Endothelial cell of umbilical vein (primary cell): Measurements from ENCODE around the gene PHLPP1. TPM values are rescaled to one million over a fixed set of nuclear protein-coding genes. Genes with fewer than 3 reads are reported as not detected.

Experiments used
- BruUV-seq: library from RNA; stranded (reverse); fragments of 400-500 nt; replicated peaks from 2 replicates; lab custom pipeline; 2021; lab: Mats Ljungman, UMichigan
- CTCF ChIA-PET: fragments of 300-600, 350-600 bp; sonication (Branson Sonifier 250); formaldehyde crosslinking; loops from one replicate; lab custom pipeline; 2021; ENCODE audit warnings: antibody characterized with exemption, inconsistent platforms; lab: Charles Lee
- POLR2A ChIA-PET: fragments of 300-600, 350-600 bp; sonication (Branson Sonifier 250); formaldehyde crosslinking; loops from one replicate; lab custom pipeline; 2021; ENCODE audit warnings: antibody characterized with exemption, inconsistent platforms; lab: Charles Lee
- DNase-seq: peaks from one replicate; pipeline ENCODE4 v3.0.0-alpha.2; 2011; ENCODE audit warnings: low read depth, low spot score
- FAIRE-seq: peaks from 2 replicates; lab custom pipeline; 2011; peaks lifted over from hg19 to GRCh38; lab: Jason Lieb, UNC
- H2AFZ ChIP-seq: 2 replicates; pipeline ENCODE4 v1.6.0; 2012; ENCODE audit warnings: low read depth, low read length, control low read depth, inconsistent platforms
- H3K27ac ChIP-seq: 2 replicates; pipeline ENCODE4 v1.5.1; 2011; ENCODE audit warnings: low read depth, mild to moderate bottlenecking, control low read depth, low read length, moderate library complexity; ENCODE audit not compliant: insufficient read depth
- H3K27me3 ChIP-seq, 2 experiments: 2 replicates each; pipeline versions ENCODE4 v1.6.0 to v1.6.1; 2011; ENCODE audit warnings: low read length in 2 of 2, mixed read lengths in 1 of 2; ENCODE audit not compliant: control insufficient read depth in 2 of 2, insufficient read depth in 2 of 2
- H3K36me3 ChIP-seq, 2 experiments: 2 replicates in 1 of 2; 3 replicates in 1 of 2; pipeline ENCODE4 v1.5.1; 2011; ENCODE audit warnings: low read length in 2 of 2, mild to moderate bottlenecking in 1 of 2, moderate library complexity in 1 of 2; ENCODE audit not compliant: control insufficient read depth in 2 of 2, insufficient read depth in 2 of 2; ENCODE audit errors: extremely low read depth in 1 of 2
- H3K4me1 ChIP-seq: 3 replicates; pipeline ENCODE4 v1.5.1; 2011; ENCODE audit warnings: mild to moderate bottlenecking, low read length; ENCODE audit not compliant: control insufficient read depth, insufficient read depth; ENCODE audit errors: extremely low read depth
- H3K4me2 ChIP-seq: 2 replicates; pipeline ENCODE4 v1.6.1; 2011; ENCODE audit warnings: low read length, control low read depth, mixed read lengths; ENCODE audit not compliant: insufficient read depth
- H3K4me3 ChIP-seq, 3 experiments: fragments of 200-600 bp in 1 of 3; sonication (generic), shearing (Covaris generic) in 1 of 3; replicated peaks in 1 of 3; 2 replicates each; pipeline ENCODE4 v1.5.1; 2011 to 2016; ENCODE audit warnings: control low read depth in 3 of 3, low read length in 3 of 3, mild to moderate bottlenecking in 2 of 3, inconsistent platforms in 1 of 3, low read depth in 1 of 3, moderate library complexity in 1 of 3; ENCODE audit not compliant: insufficient read depth in 1 of 3
- H3K79me2 ChIP-seq: 2 replicates; pipeline ENCODE4 v1.6.0; 2012; ENCODE audit warnings: low read length, inconsistent platforms; ENCODE audit not compliant: control insufficient read depth, insufficient read depth
- H3K9ac ChIP-seq: replicated peaks from 2 replicates; pipeline ENCODE3; 2011; ENCODE audit warnings: low read length, control low read depth; ENCODE audit not compliant: insufficient read depth; ENCODE audit errors: extremely low read depth
- H3K9me1 ChIP-seq: replicated peaks from 3 replicates; pipeline ENCODE4 v1.6.0; 2011; ENCODE audit warnings: mild to moderate bottlenecking, low read length; ENCODE audit not compliant: control insufficient read depth, insufficient read depth; ENCODE audit errors: extremely low read depth
- H3K9me3 ChIP-seq: replicated peaks from 2 replicates; pipeline ENCODE4 v1.5.1; 2012; ENCODE audit warnings: low read length, inconsistent platforms; ENCODE audit not compliant: control insufficient read depth, insufficient read depth
- H4K20me1 ChIP-seq: replicated peaks from 2 replicates; pipeline ENCODE3; 2011; ENCODE audit warnings: mild to moderate bottlenecking, low read length; ENCODE audit not compliant: control insufficient read depth, insufficient read depth; ENCODE audit errors: extremely low read depth
- CTCF ChIP-seq, 2 donors: IDR thresholded peaks; 1 replicate in 1 of 2; 2 replicates in 1 of 2; pipeline ENCODE4 v1.5.1; 2011; ENCODE audit warnings: low read length in 2 of 2, mild to moderate bottlenecking in 2 of 2, moderate library complexity in 2 of 2, control low read depth in 1 of 2, inconsistent platforms in 1 of 2, low read depth in 1 of 2; ENCODE audit not compliant: insufficient read depth in 1 of 2; ENCODE audit errors: extremely low read depth in 1 of 2
- EZH2 ChIP-seq: IDR thresholded peaks from 2 replicates; pipeline ENCODE4 v1.6.1; 2012; ENCODE audit warnings: borderline replicate concordance, low read depth, mild to moderate bottlenecking, moderate library complexity, low read length, inconsistent platforms; ENCODE audit not compliant: severe bottlenecking
- FOS ChIP-seq: IDR thresholded peaks from 2 replicates; pipeline ENCODE4 v1.6.1; 2011; ENCODE audit warnings: mild to moderate bottlenecking, low read length, moderate library complexity, borderline replicate concordance; ENCODE audit not compliant: insufficient read depth
- GATA2 ChIP-seq: IDR thresholded peaks from 2 replicates; pipeline ENCODE4 v1.7.0; 2011; ENCODE audit warnings: low read depth, mild to moderate bottlenecking, moderate library complexity, mixed read lengths, low read length; ENCODE audit not compliant: insufficient read length, insufficient read depth
- JUN ChIP-seq: IDR thresholded peaks from 2 replicates; pipeline ENCODE4 v1.6.1; 2011; ENCODE audit warnings: borderline replicate concordance, low read depth; ENCODE audit not compliant: insufficient read length, insufficient read depth
- MYC ChIP-seq: IDR thresholded peaks from one replicate; pipeline ENCODE4 v1.6.1; 2011; ENCODE audit warnings: mild to moderate bottlenecking, low read depth, low read length
- POLR2A ChIP-seq: IDR thresholded peaks from 2 replicates; pipeline ENCODE4 v1.6.1; 2012; ENCODE audit warnings: low read depth, mild to moderate bottlenecking, control low read depth, low read length
- POLR2AphosphoS5 ChIP-seq: IDR thresholded peaks from 2 replicates; pipeline ENCODE4 v1.6.1; 2012; ENCODE audit warnings: low read depth, mild to moderate bottlenecking, control low read depth, low read length, moderate library complexity; ENCODE audit not compliant: insufficient read depth
- dilution Hi-C: fragments of 300-500 bp; cut with MboI; formaldehyde crosslinking; loops from one replicate; pipeline ENCODE4 v1.15.0; 2019; ENCODE audit warnings: low sequenced_read_pairs; ENCODE audit not compliant: extremely low pct_ligation_motif_present
- intact Hi-C: fragments of 100-400 bp; cut with micrococcal nuclease; formaldehyde crosslinking; loops from one replicate; pipeline ENCODE4 v1.10.0; 2022
- polyA plus RNA-seq, 4 experiments: library from polyadenylated mRNA; depleted of rRNA in 3 of 4; stranded (reverse) in 3 of 4; unstranded in 1 of 4; fragments of >200 nt; gene quantifications; 2 replicates each; pipeline versions ENCODE4 v1.2.1 to v1.2.3, GENCODE V29; 2011 to 2012; ENCODE audit warnings: missing spikeins in 1 of 4
- total RNA-seq: library from RNA; stranded (reverse); gene quantifications from 2 replicates; pipeline ENCODE4 v1.2.3, GENCODE V29; 2021
- TF ChIP-seq, protein P1 (sequence below): IDR thresholded peaks from 2 replicates; pipeline ENCODE4 v1.6.1; 2011; ENCODE audit not compliant: insufficient read depth, insufficient read length

PHLPP1 gene
- total and polyA plus RNA-seq, 2 donors (not counting 3 experiments of a cell fraction or from before 2014, with no cell fraction given), result 4.0 to 10.8 TPM

DNA sequence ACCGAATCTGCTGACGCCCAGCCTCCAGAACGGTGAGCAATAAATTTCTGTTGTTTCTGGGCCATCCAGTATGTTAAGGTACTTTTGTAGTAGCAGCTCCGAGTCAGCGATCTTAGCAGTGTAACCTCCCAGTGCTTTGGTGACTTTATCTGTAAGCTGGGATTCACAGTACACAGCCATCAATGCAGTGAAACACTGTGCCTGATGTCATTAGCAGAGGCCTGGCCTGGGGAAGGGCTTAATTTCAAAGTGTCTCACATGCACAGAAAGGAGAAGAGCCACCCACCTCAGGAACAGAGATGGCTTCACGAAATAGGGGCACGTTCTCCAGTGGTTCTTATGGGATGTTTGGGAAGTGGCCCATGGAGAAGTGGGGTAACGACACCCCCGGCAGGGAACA, 281.2 kb downstream of the PHLPP1 start:
- no peaks in the 10 kb centered on the region for H3K9me3 ChIP-seq
- no peak overlapping the region for H3K27ac ChIP-seq
- no peaks in the 10 kb centered on the region for H4K20me1 ChIP-seq
- H2AFZ ChIP-seq, result no peak overlapping the region
- FAIRE-seq, result no peak
- ChIA-PET CTCF (interaction anchor here (1.1 to 1.4 kb wide), 2 partner anchors 14 to 17 kb away, joined by 3 to 5 read pairs; no protein-coding TSS in a partner anchor), POLR2A (no interaction called here)
- no peak overlapping the region for H3K4me3 ChIP-seq
- TF ChIP-seq EZH2 (no peak), CTCF (IDR thresholded peaks at IDR 0.05; ENCODE audit: extremely low read depth in 1 of 2, insufficient read depth in 1 of 2, low read depth in 1 of 2, low read length in 2 of 2) (no peak), JUN (no peak), POLR2AphosphoS5 (no peak), MYC (no peak), FOS (no peak), POLR2A (no peak), GATA2 (no peak)
- TF ChIP-seq, protein P1, sequence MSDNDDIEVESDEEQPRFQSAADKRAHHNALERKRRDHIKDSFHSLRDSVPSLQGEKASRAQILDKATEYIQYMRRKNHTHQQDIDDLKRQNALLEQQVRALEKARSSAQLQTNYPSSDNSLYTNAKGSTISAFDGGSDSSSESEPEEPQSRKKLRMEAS, result no peak
- H3K27me3 ChIP-seq, result peaks cover 1 to 4% of the 10 kb centered on the region in 2 experiments
- H3K9me1 ChIP-seq, result no peaks in the 10 kb centered on the region
- no peaks in the 10 kb centered on the region for H3K36me3 ChIP-seq
- no peak overlapping the region for H3K9ac ChIP-seq
- no peak overlapping the region for H3K4me2 ChIP-seq
- peaks cover 10% of the 10 kb centered on the region for H3K4me1 ChIP-seq
- no TSS peak for BruUV-seq
- no peak for DNase-seq
- intact Hi-C loops, result loop anchor here (5.0 kb wide), 1 partner anchor 1904 kb away; no protein-coding TSS in a partner anchor
- dilution Hi-C loops, result no loop called here
- H3K79me2 ChIP-seq, result no peaks in the 10 kb centered on the region
